A549 treated with AZD2906 at 1 μM for 4 hours (cell line): ENCODE results near the gene NCR3LG1. TPM values are rescaled to one million over a fixed set of nuclear protein-coding genes. Genes with fewer than 3 reads are reported as not detected.

Source experiments
- total RNA-seq: library from RNA; stranded (reverse); fragments of 200-300 nt; extraction: Qiagen RNA extraction; gene quantifications from 5 replicates; pipeline ENCODE4 v1.2.3, GENCODE V29; 2022

The NCR3LG1 gene, protein sequence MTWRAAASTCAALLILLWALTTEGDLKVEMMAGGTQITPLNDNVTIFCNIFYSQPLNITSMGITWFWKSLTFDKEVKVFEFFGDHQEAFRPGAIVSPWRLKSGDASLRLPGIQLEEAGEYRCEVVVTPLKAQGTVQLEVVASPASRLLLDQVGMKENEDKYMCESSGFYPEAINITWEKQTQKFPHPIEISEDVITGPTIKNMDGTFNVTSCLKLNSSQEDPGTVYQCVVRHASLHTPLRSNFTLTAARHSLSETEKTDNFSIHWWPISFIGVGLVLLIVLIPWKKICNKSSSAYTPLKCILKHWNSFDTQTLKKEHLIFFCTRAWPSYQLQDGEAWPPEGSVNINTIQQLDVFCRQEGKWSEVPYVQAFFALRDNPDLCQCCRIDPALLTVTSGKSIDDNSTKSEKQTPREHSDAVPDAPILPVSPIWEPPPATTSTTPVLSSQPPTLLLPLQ
- total RNA-seq, result 1.9 to 3.3 TPM (median 2.3 TPM) in 5 replicates

GRCh38 chr11:17351510-17352176 lies at the start of gene NCR3LG1:
NCR3LG1 (plus strand) TSS chr11:17351800; CDS start chr11:17351970, 170 bp downstream.

DNA sequence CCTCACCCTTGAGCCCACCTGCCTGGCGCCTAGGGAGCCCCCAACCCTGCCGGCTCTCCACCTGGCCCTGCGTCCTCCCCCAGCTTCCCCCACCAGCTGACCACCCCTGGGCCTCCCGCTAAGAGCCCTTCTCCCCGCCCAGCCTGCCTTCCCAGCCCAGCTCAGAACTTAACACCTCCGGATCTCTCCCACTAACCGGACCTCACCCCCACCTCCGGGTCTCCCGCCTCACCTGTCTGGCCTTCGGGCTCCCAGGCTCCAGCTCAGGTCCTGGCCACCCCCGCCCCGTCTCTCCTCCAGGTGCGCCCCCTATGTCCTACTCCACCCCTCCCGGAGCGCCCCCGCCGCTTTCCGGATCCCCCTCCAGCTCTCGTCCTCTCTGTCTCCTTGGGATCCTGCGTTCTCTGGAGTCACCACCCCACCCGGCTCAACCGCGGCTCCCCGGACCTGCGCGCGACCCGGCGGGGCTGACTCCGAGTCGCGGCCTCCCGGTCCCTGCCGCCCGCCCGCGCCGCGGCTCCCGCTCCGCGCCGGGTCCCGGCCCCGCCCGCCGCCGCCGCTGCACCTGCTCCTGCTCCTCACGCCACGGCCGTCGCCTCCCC lies 37.1 kb downstream of the NCR3LG1 start, which contains the start of gene KCNJ11:
TSS of gene KCNJ11 (minus strand) at position 51 of the 602 bp plus-strand sequence. CDS start 568 bp downstream, outside the sequence.

Other genes starting within 250 kb of the NCR3LG1 start
- 10.8 to 16.3 TPM (median 14.4 TPM) in 5 replicates for gene PIK3C2A, start 143.8 kb upstream of the NCR3LG1 start, total RNA-seq
- 27.4 to 30.3 TPM (median 28.9 TPM) in 5 replicates for gene NUCB2, start 75.1 kb upstream of the NCR3LG1 start, total RNA-seq
- gene KCNJ11, start 36.9 kb downstream of the NCR3LG1 start, total RNA-seq, result 7.0 to 9.2 TPM (median 8.7 TPM) in 5 replicates
- gene ABCC8, start 125.0 kb downstream of the NCR3LG1 start, total RNA-seq, result 10.1 to 15.6 TPM (median 11.7 TPM) in 5 replicates
- gene USH1C, start 192.6 kb downstream of the NCR3LG1 start, total RNA-seq, result 0.74 to 1.5 TPM (median 1.0 TPM) in 5 replicates
- not detected in 5 replicates for gene OTOG, start 195.5 kb downstream of the NCR3LG1 start, total RNA-seq